ENCODE data around the gene VRTN.

The VRTN gene

GRCh38 chr14:74403619-74404417 is 55.5 kb downstream of the VRTN start:
- Histone ChIP-seq H4K8ac (ENCODE audit: low read length) (no peak overlapping the region), H3K4ac (ENCODE audit: low read depth in 1 of 2, low read length in 2 of 2) (no peak overlapping the region), H3K14ac (ENCODE audit: low read length in 2 of 2) (peak overlapping the region in 1 of 2 experiments; percentile 37), H3K4me3 (ENCODE audit: insufficient read depth in 1 of 2, low read depth in 1 of 2, low read length in 2 of 2) (no peak overlapping the region), H3K9me3 (ENCODE audit: control insufficient read depth, low read length) (no peaks in the 10 kb centered on the region), H3K9ac (ENCODE audit: low read length) (no peak overlapping the region), H3K27ac (ENCODE audit: low read length, poor library complexity, severe bottlenecking) (no peak overlapping the region), H2BK12ac (ENCODE audit: low read length in 2 of 2) (no peak overlapping the region), H2BK15ac (ENCODE audit: low read depth, poor library complexity, severe bottlenecking) (no peak overlapping the region), H2BK5ac (ENCODE audit: low read depth, low read length, poor library complexity, severe bottlenecking) (no peak overlapping the region), H3K4me1 (ENCODE audit: control insufficient read depth, insufficient read depth, low read depth, low read length) (peaks cover 21% of the 10 kb centered on the region), H3K36me3 (ENCODE audit: control insufficient read depth in 1 of 2, insufficient read depth in 2 of 2, low read depth in 1 of 2, low read length in 2 of 2) (no peaks in the 10 kb centered on the region), H2AK5ac (ENCODE audit: low read length, severe bottlenecking) (no peak overlapping the region), H3K27me3 (ENCODE audit: control insufficient read depth in 1 of 2, insufficient read depth in 1 of 2, low read length in 2 of 2) (peaks cover 57 to 84% of the 10 kb centered on the region in 2 experiments), H3K18ac (ENCODE audit: low read depth in 1 of 2, low read length in 2 of 2) (no peak overlapping the region), H3K23ac (ENCODE audit: low read length in 2 of 2) (no peak overlapping the region), H2AFZ (ENCODE audit: low read depth, low read length) (no peak overlapping the region), H3K4me2 (ENCODE audit: low read length, poor library complexity, severe bottlenecking) (no peak overlapping the region), H4K91ac (ENCODE audit: low read length) (no peak overlapping the region), H2BK120ac (ENCODE audit: low read depth, low read length) (no peak overlapping the region), H3K79me1 (replicated peaks; ENCODE audit: low read length, poor library complexity, severe bottlenecking) (no peaks in the 10 kb centered on the region)
- 94% methylated on average over 11 of the region's 12 CpGs for WGBS
- DNase-seq: no peak

- Histone ChIP-seq H2BK120ac (ENCODE audit: low read depth, low read length) (no peak overlapping the region), H4K8ac (ENCODE audit: low read length) (no peak overlapping the region), H3K4ac (ENCODE audit: low read depth in 1 of 2, low read length in 2 of 2) (no peak overlapping the region), H3K4me1 (ENCODE audit: control insufficient read depth, insufficient read depth, low read depth, low read length) (peaks cover 21% of the 10 kb centered on the region), H3K27ac (ENCODE audit: low read length, poor library complexity, severe bottlenecking) (no peak overlapping the region), H2BK12ac (ENCODE audit: low read length in 2 of 2) (no peak overlapping the region), H2AFZ (ENCODE audit: low read depth, low read length) (no peak overlapping the region), H2BK5ac (ENCODE audit: low read depth, low read length, poor library complexity, severe bottlenecking) (no peak overlapping the region), H3K9ac (ENCODE audit: low read length) (no peak overlapping the region), H4K91ac (ENCODE audit: low read length) (no peak overlapping the region), H3K27me3 (ENCODE audit: control insufficient read depth in 1 of 2, insufficient read depth in 1 of 2, low read length in 2 of 2) (peaks cover 58 to 81% of the 10 kb centered on the region in 2 experiments), H3K36me3 (ENCODE audit: control insufficient read depth in 1 of 2, insufficient read depth in 2 of 2, low read depth in 1 of 2, low read length in 2 of 2) (no peaks in the 10 kb centered on the region), H3K4me2 (ENCODE audit: low read length, poor library complexity, severe bottlenecking) (no peak overlapping the region), H3K18ac (ENCODE audit: low read depth in 1 of 2, low read length in 2 of 2) (no peak overlapping the region), H2AK5ac (ENCODE audit: low read length, severe bottlenecking) (no peak overlapping the region), H3K23ac (ENCODE audit: low read length in 2 of 2) (no peak overlapping the region), H2BK15ac (ENCODE audit: low read depth, poor library complexity, severe bottlenecking) (no peak overlapping the region), H3K14ac (ENCODE audit: low read length in 2 of 2) (peak overlapping the region in 1 of 2 experiments; percentile 37), H3K4me3 (ENCODE audit: insufficient read depth in 1 of 2, low read depth in 1 of 2, low read length in 2 of 2) (no peak overlapping the region), H3K79me1 (replicated peaks; ENCODE audit: low read length, poor library complexity, severe bottlenecking) (no peaks in the 10 kb centered on the region), H3K9me3 (ENCODE audit: control insufficient read depth, low read length) (no peaks in the 10 kb centered on the region)
- DNase-seq: no peak
- 74% methylated on average over 7 of the region's 7 CpGs for WGBS
Observed at GRCh38 chr14:74404435-74404834, 56.2 kb downstream of the VRTN start.

- no peak for DNase-seq
- H3K23ac ChIP-seq (ENCODE audit: low read length in 2 of 2): no peak overlapping the region
- no peak overlapping the region for H3K18ac ChIP-seq (ENCODE audit: low read depth in 1 of 2, low read length in 2 of 2)
- WGBS: 80% methylated on average over 3 of the region's 4 CpGs
- no peak overlapping the region for H4K8ac ChIP-seq (ENCODE audit: low read length)
- no peak overlapping the region for H2BK5ac ChIP-seq (ENCODE audit: low read depth, low read length, poor library complexity, severe bottlenecking)
- H2BK15ac ChIP-seq (ENCODE audit: low read depth, poor library complexity, severe bottlenecking): no peak overlapping the region
- no peak overlapping the region for H3K4me2 ChIP-seq (ENCODE audit: low read length, poor library complexity, severe bottlenecking)
- H3K9ac ChIP-seq (ENCODE audit: low read length): no peak overlapping the region
- no peak overlapping the region for H3K4ac ChIP-seq (ENCODE audit: low read depth in 1 of 2, low read length in 2 of 2)
- H3K27me3 ChIP-seq (ENCODE audit: control insufficient read depth in 1 of 2, insufficient read depth in 1 of 2, low read length in 2 of 2): peaks cover 60 to 81% of the 10 kb centered on the region in 2 experiments
- no peaks in the 10 kb centered on the region for H3K36me3 ChIP-seq (ENCODE audit: control insufficient read depth in 1 of 2, insufficient read depth in 2 of 2, low read depth in 1 of 2, low read length in 2 of 2)
- H3K14ac ChIP-seq (ENCODE audit: low read length in 2 of 2): no peak overlapping the region
- no peak overlapping the region for H2AFZ ChIP-seq (ENCODE audit: low read depth, low read length)
- H3K27ac ChIP-seq (ENCODE audit: low read length, poor library complexity, severe bottlenecking): no peak overlapping the region
- H3K79me1 ChIP-seq (replicated peaks; ENCODE audit: low read length, poor library complexity, severe bottlenecking): no peaks in the 10 kb centered on the region
- peaks cover 21% of the 10 kb centered on the region for H3K4me1 ChIP-seq (ENCODE audit: control insufficient read depth, insufficient read depth, low read depth, low read length)
- no peak overlapping the region for H3K4me3 ChIP-seq (ENCODE audit: insufficient read depth in 1 of 2, low read depth in 1 of 2, low read length in 2 of 2)
- H2BK120ac ChIP-seq (ENCODE audit: low read depth, low read length): no peak overlapping the region
- H3K9me3 ChIP-seq (ENCODE audit: control insufficient read depth, low read length): no peaks in the 10 kb centered on the region
- no peak overlapping the region for H4K91ac ChIP-seq (ENCODE audit: low read length)
- H2BK12ac ChIP-seq (ENCODE audit: low read length in 2 of 2): no peak overlapping the region
- H2AK5ac ChIP-seq (ENCODE audit: low read length, severe bottlenecking): no peak overlapping the region
Observed at GRCh38 chr14:74405663-74406062, 57.4 kb downstream of the VRTN start.

- no peak overlapping the region for H3K27ac ChIP-seq (ENCODE audit: low read length, poor library complexity, severe bottlenecking)
- H4K8ac ChIP-seq (ENCODE audit: low read length): no peak overlapping the region
- no peak overlapping the region for H2BK120ac ChIP-seq (ENCODE audit: low read depth, low read length)
- no peak overlapping the region for H3K18ac ChIP-seq (ENCODE audit: low read depth in 1 of 2, low read length in 2 of 2)
- WGBS: 81% methylated on average over 9 of the region's 17 CpGs
- DNase-seq: no peak
- H3K9ac ChIP-seq (ENCODE audit: low read length): no peak overlapping the region
- H2BK12ac ChIP-seq (ENCODE audit: low read length in 2 of 2): no peak overlapping the region
- H3K4me1 ChIP-seq (ENCODE audit: control insufficient read depth, insufficient read depth, low read depth, low read length): peaks cover 8% of the 10 kb centered on the region
- no peak overlapping the region for H3K4me3 ChIP-seq (ENCODE audit: insufficient read depth in 1 of 2, low read depth in 1 of 2, low read length in 2 of 2)
- no peaks in the 10 kb centered on the region for H3K9me3 ChIP-seq (ENCODE audit: control insufficient read depth, low read length)
- H3K4ac ChIP-seq (ENCODE audit: low read depth in 1 of 2, low read length in 2 of 2): no peak overlapping the region
- no peaks in the 10 kb centered on the region for H3K36me3 ChIP-seq (ENCODE audit: control insufficient read depth in 1 of 2, insufficient read depth in 2 of 2, low read depth in 1 of 2, low read length in 2 of 2)
- H4K91ac ChIP-seq (ENCODE audit: low read length): no peak overlapping the region
- H3K14ac ChIP-seq (ENCODE audit: low read length in 2 of 2): no peak overlapping the region
- no peak overlapping the region for H3K23ac ChIP-seq (ENCODE audit: low read length in 2 of 2)
- no peak overlapping the region for H2AFZ ChIP-seq (ENCODE audit: low read depth, low read length)
- H2BK5ac ChIP-seq (ENCODE audit: low read depth, low read length, poor library complexity, severe bottlenecking): no peak overlapping the region
- H3K4me2 ChIP-seq (ENCODE audit: low read length, poor library complexity, severe bottlenecking): no peak overlapping the region
- H2AK5ac ChIP-seq (ENCODE audit: low read length, severe bottlenecking): no peak overlapping the region
- no peak overlapping the region for H2BK15ac ChIP-seq (ENCODE audit: low read depth, poor library complexity, severe bottlenecking)
- H3K79me1 ChIP-seq (replicated peaks; ENCODE audit: low read length, poor library complexity, severe bottlenecking): no peaks in the 10 kb centered on the region
- peaks cover 70 to 81% of the 10 kb centered on the region in 2 experiments for H3K27me3 ChIP-seq (ENCODE audit: control insufficient read depth in 1 of 2, insufficient read depth in 1 of 2, low read length in 2 of 2)
Observed at GRCh38 chr14:74407021-74407800, 58.9 kb downstream of the VRTN start.
